GM21528 (cell line): ENCODE results near the gene CDKN1C.

Experiments
- ATAC-seq: cut with Tn5 transposase; IDR thresholded peaks from one replicate; pipeline ENCODE4 v1.9.1; 2021; ENCODE audit warnings: mild to moderate bottlenecking, moderate library complexity; ENCODE audit not compliant: unreplicated experiment, low FRiP score

CDKN1C gene

DNA sequence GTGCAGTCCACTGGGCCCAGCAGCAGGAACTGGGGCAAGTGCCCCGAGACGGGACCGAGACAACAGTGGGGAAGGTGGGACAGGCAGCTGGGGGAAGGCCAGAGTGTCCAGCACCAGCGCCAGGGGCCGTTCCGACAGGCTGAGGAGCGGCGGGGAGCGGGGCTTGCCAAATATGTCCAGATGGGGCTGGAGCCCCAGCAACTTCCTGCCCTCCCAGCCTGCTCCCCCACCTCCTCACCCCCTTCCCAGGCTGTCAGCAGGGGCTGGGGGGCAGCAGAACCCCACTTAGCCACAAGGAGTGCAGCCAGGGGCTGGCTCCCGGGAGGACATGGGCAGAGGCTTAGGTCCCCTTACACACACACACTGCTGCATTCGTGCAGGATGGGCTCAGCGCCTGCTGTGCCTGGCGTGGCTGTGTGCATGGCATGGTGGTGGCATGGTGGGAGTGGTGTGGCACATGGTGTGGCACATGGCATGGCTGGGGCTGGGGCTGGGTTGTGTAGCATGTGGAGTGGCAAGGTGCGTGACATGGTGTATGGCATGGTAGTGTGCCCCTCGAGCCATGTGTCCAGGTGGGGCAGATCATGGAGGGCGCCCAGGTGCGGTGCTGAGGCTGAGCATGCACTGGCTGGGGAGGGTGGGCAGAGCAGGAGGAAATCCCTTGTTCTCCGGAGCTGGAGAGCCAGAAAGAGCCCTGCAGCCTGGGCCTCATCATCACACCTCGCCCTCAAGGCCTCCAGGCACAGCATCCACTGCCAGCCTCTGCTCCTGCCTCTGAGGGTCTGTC is 51.7 kb downstream of the CDKN1C start:
- ATAC-seq = no peak
